HTERT RPE-1 (cell line): ENCODE results near the gene EXOC6B.

ENCODE experiments used
- in situ Hi-C: fragments of 300-500 bp; cut with MboI; formaldehyde crosslinking; loops from 4 replicates; pipeline ENCODE4 v1.14.3; 2020; ENCODE audit warnings: low sequenced_read_pairs

The EXOC6B gene

GRCh38 chr2:72141032-72141645 is 684.7 kb downstream of the EXOC6B start:
- in situ Hi-C loops = no loop called here

GRCh38 chr2:72140621-72140960 is 685.2 kb downstream of the EXOC6B start:
- in situ Hi-C loops = no loop called here

- in situ Hi-C loops = no loop called here
Observed at GRCh38 chr2:72139874-72140620, 685.8 kb downstream of the EXOC6B start.

GRCh38 chr2:72139471-72139873 is 686.4 kb downstream of the EXOC6B start:
- in situ Hi-C loops = no loop called here

GRCh38 chr2:72138921-72139381 is 686.9 kb downstream of the EXOC6B start:
- in situ Hi-C loops = no loop called here

GRCh38 chr2:72138011-72138881 is 687.6 kb downstream of the EXOC6B start:
- in situ Hi-C loops = no loop called here

GRCh38 chr2:72137498-72138010 is 688.3 kb downstream of the EXOC6B start:
- in situ Hi-C loops = no loop called here

GRCh38 chr2:72136933-72137497 is 688.8 kb downstream of the EXOC6B start:
- in situ Hi-C loops = no loop called here

- in situ Hi-C loops = no loop called here
Observed at GRCh38 chr2:72136331-72136730, 689.5 kb downstream of the EXOC6B start.

GRCh38 chr2:72135921-72136320 is 689.9 kb downstream of the EXOC6B start:
- in situ Hi-C loops = no loop called here

GRCh38 chr2:72134997-72135800 is 690.6 kb downstream of the EXOC6B start:
- in situ Hi-C loops = no loop called here

- in situ Hi-C loops = no loop called here
Observed at GRCh38 chr2:72134408-72134996, 691.3 kb downstream of the EXOC6B start.

- in situ Hi-C loops = no loop called here
Observed at GRCh38 chr2:72133721-72134407, 692.0 kb downstream of the EXOC6B start.

- in situ Hi-C loops = no loop called here
Observed at GRCh38 chr2:72132981-72133720, 692.7 kb downstream of the EXOC6B start.

GRCh38 chr2:72131916-72132841 is 693.7 kb downstream of the EXOC6B start:
- in situ Hi-C loops = no loop called here

- in situ Hi-C loops = no loop called here
Observed at GRCh38 chr2:72131371-72131891, 694.4 kb downstream of the EXOC6B start.

- in situ Hi-C loops = no loop called here
Observed at GRCh38 chr2:72130659-72131360, 695.0 kb downstream of the EXOC6B start.
